ENCODE measurements around the gene CTCFL.
"Not testable (repeated sequence)": the region's sequence is repeated elsewhere in the genome, so short reads cannot be mapped to it uniquely, and the experiment has no call there.

Gene CTCFL

DNA sequence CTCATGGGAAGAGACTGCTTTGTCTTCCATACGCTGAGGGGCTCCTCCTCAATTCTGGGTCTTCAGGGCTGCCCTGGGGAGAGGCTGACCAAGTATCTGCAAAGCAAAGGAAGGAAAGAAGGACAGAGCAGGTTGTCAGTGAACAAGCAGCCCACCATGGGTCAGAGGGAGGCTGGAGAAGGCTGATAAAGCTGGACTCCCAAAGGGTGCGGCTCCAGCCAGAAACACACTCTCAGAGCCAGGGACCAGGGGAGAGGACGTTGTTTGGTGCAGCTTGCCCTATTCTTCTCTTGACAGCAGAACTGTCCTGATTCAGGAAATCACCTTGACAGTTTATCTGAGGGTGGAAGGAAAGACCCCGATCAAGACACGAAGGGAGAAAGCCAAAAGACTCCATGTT, 10.4 kb upstream of the CTCFL start:
- DNase-seq, result no peak

DNA sequence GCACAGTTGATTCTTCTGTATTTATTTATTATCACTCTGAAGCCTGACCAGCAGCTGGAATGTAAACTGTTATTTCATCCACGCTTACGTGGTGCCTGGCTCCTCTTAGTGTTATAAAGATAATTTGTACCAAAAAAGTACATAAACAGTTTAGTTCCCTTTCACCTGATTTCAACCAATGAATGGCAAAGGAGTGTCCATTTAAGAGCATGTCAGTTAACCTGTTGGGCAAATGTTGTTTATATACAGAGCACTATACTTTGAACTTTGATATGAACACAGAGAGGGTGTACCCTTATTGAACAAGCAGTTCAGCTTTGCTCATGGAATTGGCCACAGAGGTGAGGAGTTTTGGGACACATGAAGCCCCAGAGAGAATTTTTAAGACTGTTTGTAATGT, 7.2 kb upstream of the CTCFL start:
- no peak for DNase-seq

DNA sequence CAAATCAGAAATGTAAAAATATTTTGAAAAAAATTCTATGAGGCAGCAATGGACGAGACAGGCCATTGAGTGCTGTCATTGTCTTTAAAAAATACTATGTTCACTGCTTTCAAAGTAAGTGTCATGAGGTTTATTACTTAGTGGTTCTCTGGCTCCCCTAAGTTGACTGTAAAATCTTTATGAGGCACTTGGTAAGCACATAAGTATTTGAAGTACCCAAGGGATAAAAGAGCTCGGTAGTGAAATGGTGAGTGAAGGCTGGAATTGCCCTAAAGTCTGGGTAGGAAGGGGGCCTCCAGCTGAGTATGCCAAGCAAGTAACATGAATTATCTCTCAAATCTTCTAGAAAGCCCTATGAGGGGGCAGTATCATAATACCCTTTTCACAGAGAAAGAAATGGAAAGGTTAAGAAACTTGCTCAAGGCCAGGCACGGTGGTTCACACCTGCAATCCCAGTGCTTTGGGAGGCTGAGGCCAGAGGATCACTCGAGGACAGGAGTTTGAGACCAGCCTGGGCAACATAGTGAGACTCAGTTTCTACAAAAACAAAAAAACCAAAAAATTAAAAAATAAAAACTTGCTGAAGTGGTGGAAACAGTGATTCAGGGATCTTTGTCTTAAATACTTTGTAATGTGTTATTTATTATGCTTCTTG, 5.5 kb upstream of the CTCFL start:
- DNase-seq, result no peak

DNA sequence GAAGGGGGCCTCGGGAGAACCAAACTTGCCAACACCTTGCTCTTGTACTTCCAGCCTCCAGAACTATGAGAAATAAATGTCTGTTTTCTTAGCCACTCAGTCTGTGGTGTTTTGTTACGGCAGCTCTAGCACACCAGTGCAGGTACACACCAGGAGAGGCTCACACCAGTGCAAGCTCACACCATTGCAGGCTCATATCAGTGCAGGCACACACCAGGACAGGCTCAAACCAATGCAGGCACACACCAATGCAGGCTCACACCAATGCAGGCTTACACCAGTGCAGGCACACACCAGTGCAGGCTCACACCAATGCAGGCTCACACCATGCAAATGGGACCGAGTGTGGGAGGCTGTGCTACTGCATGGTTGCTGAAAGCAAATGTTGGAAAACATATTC, 4.9 kb upstream of the CTCFL start:
- no peak for DNase-seq

DNA sequence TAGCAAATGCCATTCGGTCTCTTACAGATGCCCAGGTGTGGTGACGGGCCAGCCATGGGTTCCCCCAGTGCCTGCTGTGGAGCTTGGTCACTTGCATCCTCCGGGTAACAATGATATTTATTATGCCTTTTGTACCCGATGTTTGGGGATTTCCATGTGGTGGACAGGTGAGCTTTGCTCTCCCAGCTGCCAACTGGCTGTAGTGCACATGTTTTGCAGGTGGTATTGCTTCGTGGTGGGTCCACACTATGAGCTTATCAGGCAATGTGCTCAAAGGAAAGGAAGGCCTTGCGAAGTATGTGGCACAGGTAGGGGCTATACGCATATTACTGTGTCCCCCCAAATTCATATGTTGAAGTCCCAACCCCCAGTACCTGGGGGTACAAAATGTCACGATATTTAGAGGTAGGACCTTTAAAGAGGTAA, 4.2 kb upstream of the CTCFL start:
- no peak for DNase-seq

DNA sequence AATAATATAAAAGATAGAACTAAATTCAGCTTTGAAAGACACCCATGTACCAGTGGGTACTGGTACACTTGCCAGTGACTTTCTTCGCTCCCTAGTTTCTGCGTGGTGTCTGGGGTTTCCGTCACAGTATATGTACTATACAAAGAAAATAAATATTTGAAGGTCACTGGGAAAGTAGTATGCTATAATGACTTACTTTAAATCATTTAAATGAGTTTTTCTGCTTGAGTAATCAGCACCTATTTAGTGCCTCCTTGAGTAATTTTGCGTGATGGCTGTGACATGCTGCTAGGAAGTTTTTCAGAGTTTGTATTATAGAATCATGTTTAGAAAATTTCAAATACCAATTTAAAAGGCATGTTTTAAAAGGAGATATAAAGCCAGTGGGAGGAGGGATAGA, 3.2 kb upstream of the CTCFL start:
- no peak for DNase-seq

DNA sequence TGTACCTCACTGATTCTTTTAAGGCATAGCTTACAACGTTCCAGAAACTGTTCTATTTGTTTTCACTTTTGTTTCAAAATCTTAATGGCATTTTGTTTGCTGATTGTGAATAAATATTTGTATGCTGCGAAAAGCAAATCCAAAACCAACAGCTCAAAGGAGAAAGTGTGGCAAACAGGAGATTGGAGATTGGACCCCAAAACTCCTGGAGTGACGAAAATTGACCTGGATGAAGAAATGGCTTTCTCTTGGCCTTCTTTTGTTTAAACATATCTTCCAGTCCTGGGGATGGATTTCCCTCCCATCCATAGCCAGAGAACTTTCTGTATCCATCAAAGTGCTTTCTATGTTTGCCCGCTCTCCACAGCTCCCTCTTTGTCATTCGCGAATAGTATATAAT, 2.8 kb upstream of the CTCFL start:
- DNase-seq, result no peak

DNA sequence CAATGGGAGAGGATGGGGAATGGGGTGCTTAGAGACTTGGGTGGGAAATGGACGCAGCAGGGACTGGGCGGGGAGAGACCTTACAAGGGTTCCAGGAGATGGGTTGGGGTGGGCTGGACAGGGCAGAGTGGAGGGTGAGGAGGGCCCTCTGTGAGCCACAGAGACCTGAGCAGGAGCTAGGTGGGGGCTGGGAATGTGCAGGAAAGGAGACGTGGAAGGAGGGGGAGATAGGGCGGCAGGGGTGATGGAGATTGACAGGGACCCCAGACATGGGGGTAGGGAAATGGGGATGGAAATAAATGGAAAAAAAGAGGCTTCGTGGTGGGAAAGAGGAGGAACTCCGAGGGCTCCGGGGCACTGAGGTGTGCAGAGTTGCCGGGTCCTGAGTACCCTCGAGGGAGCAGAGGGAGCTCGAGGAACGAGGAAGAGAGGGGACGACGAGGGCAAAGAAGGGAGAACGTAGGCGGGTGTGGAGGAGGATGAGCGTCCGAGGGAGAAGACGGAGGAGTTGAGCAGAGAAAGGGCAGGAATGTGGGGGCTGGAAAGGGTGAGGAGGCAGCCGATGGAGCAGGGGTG, 2.0 kb upstream of the CTCFL start:
- DNase-seq, result no peak

DNA sequence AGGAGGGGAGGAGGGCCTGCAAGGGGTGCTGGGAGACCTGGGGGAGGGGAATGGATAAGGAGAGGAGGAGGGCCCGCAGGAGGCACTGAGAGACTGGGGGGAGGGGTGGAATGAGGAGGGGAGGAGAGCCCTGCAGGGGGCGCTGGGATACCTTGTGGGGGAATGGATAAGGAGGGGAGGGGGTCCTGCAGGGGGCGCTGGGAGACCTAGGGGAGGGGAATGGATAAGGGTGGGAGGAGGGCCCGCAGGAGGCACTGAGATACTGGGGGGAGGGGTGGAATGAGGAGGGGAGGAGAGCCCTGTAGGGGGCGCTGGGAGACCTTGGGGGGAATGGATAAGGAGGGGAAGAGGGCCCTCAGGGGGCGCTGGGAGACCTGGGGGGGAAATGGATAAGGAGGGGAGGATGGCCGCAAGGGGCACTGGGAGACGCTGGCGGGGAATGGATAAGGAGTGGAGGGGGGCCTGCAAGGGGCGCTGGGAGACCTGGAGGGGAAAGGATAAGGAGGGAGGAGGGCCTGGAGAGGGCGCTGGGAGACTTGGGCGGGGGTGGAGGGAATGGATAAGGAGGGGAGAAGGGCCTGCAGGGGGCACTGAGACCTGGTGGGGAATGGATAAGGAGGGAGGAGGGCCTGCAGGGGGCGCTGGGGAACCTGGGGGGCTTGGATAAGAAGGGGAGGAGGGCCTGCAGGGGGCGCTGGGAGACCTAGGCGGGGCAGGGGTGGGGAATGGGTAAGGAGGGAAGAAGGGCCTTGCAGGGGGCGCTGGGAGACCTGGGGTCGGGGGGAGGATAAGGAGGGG, 1.3 kb upstream of the CTCFL start:
- no peak for DNase-seq

DNA sequence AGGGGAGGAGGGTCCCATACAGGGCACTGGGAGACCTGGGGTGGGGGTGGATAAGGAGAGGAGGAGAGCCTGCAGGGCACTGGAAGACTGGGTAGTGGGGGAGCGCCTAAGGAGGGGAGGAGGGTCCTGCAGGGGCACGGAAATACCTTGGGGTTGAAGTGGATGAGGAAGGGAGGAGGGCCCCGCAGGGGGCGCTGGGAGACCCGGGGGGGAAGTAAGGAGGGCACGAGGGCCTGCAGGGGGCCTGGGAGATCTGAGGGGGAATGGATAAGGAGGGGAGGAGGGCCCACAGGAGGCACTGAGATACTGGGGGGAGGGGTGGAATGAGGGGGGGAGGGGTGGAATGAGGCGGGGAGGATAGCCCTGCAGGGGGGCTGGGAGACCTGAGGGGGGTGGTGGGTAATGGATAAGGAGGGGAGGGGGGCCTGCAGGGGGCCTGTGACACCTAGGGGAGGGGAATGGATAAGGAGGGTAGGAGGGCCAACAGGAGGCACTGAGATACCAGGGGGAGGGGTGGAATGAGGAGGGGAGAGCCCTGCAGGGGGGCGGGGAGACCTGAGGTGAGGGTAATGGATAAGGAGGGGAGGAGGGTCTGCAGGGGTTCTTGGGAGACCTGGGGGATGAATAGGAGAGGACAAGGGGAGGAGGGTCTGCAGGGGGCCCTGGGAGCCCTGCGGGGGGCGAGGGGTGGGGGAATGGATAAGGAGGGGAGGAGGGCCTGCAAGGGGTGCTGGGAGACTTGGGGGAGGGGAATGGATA, 567 bp upstream of the CTCFL start:
- DNase-seq, result no peak

DNA sequence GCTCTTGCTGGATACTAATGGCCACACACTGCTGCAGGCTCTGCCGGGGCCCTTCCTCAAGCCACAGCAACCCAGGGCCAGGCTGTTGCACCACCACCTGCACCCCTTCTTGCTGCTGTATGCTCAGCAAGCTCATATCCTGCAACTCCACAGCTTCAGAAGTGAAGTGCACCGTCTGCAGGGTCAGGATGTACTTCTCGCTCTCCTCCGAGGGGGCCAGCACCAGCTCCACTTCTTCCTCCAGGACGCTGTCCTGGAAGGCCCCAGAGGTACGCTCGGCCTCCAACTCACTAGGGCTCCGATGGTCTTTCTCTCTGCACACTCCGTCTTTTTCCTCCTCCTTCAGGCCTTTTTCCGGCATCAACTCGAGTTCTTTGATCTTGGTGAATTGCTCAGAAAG, 1.2 kb downstream of the CTCFL start:
- no peak for DNase-seq

DNA sequence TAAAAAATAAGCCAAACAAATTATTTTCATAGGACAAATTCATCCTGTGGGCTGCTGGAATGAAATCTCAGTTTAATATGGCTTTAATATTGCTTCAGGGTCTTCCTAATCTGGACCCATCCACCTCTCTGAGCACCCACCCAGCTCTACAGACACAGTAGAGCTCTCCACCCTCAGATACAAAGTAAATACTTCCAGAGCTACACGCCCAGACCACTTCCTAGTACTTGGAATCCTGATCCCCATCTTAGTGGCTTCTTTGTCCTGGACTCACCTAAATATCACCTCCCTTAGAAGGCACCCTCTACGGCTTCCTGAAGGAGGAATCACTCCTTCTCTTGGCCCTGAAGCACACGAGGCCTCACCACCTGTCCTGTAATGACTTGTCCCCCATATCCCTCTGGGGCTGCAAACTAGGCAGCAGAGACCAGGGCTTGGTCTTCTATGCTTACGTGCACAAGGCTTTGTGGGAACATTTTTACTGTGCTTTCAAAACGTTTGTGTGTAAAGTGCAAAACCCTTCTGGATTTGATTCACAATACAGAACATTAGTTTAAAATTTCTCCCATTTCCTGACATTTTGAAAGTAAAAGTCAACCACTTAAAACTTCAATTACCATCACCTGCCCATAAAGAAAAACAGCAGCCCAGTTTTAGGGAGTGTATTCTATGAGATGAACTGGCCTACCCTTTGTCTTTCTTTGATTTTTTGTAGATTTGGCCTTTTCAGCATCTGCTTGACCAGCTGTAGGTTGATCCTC, 2.4 kb downstream of the CTCFL start:
- DNase-seq, result peak; percentile 51

DNA sequence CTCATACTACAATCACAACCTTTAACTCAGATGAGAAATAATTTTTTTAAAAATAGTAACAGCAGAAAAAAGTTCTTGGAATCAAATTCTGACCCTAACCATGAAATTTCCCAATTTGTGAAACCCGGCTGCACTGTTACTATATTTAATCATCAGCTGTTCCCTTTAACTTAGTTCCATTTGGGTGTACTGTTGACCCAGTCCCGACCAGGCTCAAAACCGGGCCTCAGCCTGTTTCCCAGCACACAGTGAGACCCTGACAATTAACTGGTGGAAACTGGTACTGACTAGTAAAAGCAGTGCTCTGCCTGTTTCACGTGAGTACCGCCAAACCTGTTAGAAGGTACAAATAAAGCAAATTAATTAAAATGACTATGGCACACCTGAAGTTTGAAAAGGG, 7.0 kb downstream of the CTCFL start:
- no peak for DNase-seq

DNA sequence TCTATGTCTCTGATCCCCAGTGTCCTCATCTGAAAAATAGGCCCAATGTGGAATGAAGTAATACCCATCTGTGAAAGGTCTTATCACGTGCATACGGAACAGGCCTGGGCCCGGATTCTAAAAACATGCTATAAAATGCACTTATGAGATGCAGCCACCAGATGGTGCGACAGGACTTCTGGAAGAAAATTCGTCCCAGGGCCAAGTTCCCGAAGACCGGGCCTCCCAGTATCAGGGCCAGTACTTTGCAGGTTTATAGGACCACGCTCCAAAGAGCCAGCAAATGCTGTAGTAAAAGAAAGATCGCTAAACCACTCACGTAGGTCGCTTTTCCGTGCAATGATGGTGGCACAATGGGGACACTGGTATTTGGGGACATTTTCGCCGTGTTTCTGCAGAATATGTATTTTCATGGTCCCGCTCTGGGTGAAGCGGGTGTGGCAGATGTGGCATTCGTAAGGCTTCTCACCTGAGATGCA, 10.6 kb downstream of the CTCFL start:
- peak; percentile 30 for DNase-seq

DNA sequence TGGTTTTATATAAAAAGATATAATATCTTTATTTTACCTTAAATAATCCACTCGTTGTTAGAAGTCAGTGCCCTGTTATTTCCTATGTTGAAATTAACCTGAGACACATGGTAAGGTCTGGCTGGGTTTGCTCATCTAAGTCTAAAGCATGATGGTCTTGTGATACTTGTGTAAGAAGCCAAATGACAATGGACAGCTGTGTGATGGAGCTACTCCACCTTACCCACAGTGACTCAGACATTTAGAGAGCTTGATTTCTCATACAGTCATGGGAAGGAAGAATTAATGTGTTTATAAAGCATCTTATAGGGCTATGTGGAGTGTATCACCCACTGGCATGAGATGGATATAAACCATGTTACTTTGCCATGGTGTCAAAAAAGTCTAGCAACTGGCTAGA, 11.7 kb downstream of the CTCFL start:
- no peak for DNase-seq

DNA sequence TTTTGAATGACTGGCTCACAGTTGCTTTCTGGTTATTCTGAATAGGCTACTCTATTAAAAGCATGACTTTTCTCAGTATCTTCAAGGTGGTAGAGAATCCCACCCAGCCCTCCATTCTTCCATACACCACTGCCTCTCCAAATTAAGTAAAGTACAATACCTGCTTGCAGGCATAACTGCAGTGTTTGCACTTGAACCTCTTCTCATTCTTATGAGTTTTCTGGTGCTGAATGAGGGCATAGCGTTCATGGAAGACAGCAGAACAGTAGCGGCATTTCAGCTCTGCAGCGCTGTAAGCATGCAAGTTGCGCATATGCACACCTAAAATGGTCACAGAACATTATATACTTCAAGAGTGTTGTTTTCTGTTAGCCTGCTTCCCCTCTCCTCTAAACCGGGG, 12.5 kb downstream of the CTCFL start:
- DNase-seq, result no peak

DNA sequence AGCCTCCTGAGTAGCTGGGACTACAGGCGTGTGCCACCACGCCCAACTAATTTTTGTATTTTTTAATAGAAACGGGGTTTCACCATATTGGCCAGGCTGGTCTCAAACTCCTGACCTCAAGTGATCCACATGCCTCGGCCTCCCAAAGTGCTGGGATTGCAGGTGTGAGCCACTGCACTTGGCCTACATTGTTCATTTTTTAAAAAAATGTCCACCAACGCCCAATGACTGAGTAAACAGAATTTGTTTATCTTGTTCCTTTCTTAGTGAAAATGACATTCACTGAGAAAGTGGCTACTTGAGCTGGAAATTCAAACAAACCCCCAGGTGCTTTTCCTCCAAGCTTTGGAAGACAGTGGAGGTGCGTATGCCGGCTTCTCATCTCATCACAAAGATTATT, 13.2 kb downstream of the CTCFL start:
- not testable (repeated sequence) for DNase-seq

DNA sequence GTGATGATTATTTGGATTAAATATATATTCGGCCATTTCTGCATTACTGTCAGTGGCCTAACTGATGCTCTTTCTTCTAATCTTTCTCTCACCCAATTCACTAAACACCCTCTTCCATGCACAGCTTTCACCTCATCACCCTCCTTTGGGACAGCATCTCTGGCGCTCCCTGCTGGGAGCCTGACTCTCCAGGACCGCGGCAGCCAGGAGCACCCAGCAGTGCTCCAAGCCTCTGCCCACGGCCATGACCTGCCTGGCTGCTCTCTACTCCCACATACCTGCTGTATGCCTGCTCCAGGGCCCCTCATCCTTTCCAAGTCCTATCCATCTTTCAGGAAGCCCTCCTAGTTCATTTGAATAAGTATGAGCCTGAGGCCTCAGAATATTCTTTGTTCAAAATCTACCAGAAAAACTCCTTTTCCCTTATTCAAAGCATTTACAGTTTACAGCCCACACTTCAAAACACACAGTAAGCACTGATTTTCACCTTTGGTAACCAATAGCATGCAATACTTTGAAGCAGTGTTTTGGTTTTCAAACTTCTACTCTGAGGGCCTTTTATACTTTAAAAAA, 15.2 kb downstream of the CTCFL start:
- no peak for DNase-seq

DNA sequence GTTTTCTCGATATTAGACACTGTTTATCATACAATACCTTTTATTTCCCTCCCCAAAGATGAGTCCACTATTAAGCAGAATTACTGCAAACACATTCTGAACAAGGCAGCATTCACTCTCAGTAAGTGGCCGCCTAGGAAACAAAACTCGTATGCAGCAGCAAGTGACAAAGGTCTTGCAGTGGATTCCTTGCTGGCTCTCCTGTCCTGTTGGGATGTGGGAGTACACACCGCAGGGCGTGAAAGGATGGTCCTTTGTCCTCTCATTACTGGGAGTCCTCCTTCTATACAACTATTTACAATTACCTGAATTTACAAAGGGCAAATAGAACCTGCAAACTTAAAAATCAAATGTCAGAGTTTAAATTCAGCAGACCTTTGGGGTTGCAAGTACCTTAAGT, 16.1 kb downstream of the CTCFL start:
- no peak for DNase-seq

DNA sequence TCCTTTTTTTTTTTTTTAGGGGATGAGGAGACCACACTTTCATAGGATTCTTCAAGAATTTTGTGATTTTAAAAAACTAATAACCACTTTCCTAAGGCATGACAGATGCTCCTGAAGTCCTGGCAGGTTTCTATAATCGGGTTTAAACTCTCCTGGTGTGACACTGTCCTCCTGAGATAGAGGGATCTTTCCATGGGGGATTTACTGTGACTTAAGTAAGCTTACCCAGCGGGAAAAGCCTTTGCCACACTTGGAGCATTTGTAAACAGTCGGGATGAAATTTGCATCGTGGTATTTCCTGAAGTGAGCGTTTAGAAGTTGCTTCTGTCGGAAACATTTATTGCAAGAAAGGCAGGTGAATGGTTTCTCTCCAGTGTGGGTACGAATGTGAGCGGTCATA, 16.6 kb downstream of the CTCFL start:
- DNase-seq, result no peak

DNA sequence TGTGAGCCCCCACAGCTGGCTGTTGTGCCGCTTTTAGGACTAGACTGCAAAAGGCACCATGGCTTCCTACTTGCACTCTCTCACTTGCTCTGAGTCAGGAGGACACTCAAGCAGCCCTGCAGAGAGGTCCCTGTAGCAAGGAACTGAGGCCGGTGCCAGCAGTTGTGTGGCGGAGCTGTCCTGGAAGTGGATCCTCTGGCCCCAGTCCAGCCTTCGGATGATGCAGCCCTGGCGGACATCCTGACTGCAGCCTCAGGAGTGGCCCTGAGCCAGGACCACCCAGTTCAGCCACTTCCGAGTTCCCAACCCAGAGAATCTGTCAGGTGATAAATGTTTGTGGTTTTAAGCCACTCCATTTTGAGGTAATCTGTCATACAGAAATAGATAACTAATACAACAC, 17.5 kb downstream of the CTCFL start:
- DNase-seq, result no peak

DNA sequence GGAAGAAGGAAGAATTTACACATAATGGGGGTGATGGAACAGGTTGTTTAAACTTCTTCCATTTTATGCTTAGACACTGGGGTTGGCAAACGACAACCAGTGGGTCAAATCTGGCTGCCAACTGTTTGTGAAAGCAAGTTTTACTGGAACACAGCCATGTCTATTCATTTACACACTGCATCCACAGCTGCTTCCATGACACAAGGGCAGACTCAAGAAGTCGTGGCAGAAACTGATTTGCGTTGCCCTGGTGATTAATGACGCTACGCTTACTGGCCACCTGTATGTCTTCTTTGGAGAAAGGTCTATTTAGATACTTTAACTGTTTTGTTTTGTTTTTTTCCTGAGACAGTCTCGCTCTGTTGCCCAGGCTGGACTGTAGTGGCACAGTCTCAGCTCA, 19.0 kb downstream of the CTCFL start:
- no peak for DNase-seq

All from activated CD4-positive, alpha-beta T cell treated with anti-CD3 and anti-CD28 coated beads, Interleukin-2, amount 50 U/mL, for 16 hours (primary cell).